Jurkat, Clone E6-1 (cell line): ENCODE results near the gene TC2N.
"Not testable (repeated sequence)": the region's sequence is repeated elsewhere in the genome, so short reads cannot be mapped to it uniquely, and the experiment has no call there.

Experiments
- DNase-seq: peaks from one replicate; pipeline ENCODE4 v3.0.0-alpha.2; 2011; ENCODE audit warnings: low read depth, low spot score
- H3K4me3 ChIP-seq: 2 replicates; pipeline ENCODE4 v1.5.1; 2011; ENCODE audit warnings: mild to moderate bottlenecking, low read length, control low read depth, moderate library complexity

The TC2N gene

GRCh38 chr14:91742621-91743304 lies 124.6 kb downstream of the TC2N start:
- DNase-seq: no peak

GRCh38 chr14:91739867-91740266 lies 127.5 kb downstream of the TC2N start:
- not testable (repeated sequence) for H3K4me3 ChIP-seq, DNase-seq

More at GRCh38 chr14:91742621-91743304, 124.6 kb downstream of the TC2N start:
- H3K4me3 ChIP-seq: no peak overlapping the region

GRCh38 chr14:91737619-91738018 lies 129.7 kb downstream of the TC2N start:
- no peak for DNase-seq
- H3K4me3 ChIP-seq: no peak overlapping the region

GRCh38 chr14:91732859-91733477 lies 134.4 kb downstream of the TC2N start:
- no peak overlapping the region for H3K4me3 ChIP-seq
- no peak for DNase-seq

- DNase-seq: no peak
These were observed 134.9 kb downstream of the TC2N start for GRCh38 chr14:91732439-91732838.

GRCh38 chr14:91731986-91732385 lies 135.3 kb downstream of the TC2N start, which contains the start of gene CATSPERB:
TSS of gene CATSPERB (minus strand) at chr14:91732086. CDS start at chr14:91729479, 2,607 bp downstream.
- no peak within 1 kb of the TSS for H3K4me3 ChIP-seq
- DNase-seq: no peak

More at GRCh38 chr14:91732439-91732838, 134.9 kb downstream of the TC2N start:
- H3K4me3 ChIP-seq: no peak overlapping the region

GRCh38 chr14:91731018-91731417 lies 136.3 kb downstream of the TC2N start:
- no peak for DNase-seq
- H3K4me3 ChIP-seq: no peak overlapping the region

GRCh38 chr14:91729756-91730155 lies 137.6 kb downstream of the TC2N start:
- no peak overlapping the region for H3K4me3 ChIP-seq
- DNase-seq: no peak
